H4 (cell line): ENCODE results near the gene ASTL. TPM values are rescaled to one million over a fixed set of nuclear protein-coding genes. Genes with fewer than 3 reads are reported as not detected.

ENCODE experiments used
- DNase-seq: peaks from one replicate; pipeline ENCODE4 v3.0.0-alpha.2; 2015; ENCODE audit warnings: low spot score
- total RNA-seq: library from RNA; depleted of rRNA; stranded (reverse); fragments of >200 nt; shearing (Covaris generic); gene quantifications from 2 replicates; pipeline ENCODE4 v1.2.3, GENCODE V29; 2014

The ASTL gene
- total RNA-seq, 1 experiment from 2014 or later, result not detected

GRCh38 chr2:96130483-96130882, 7.8 kb downstream of the ASTL start:
- DNase-seq, result no peak

- no peak for DNase-seq
Measured at GRCh38 chr2:96129528-96130120, 8.7 kb downstream of the ASTL start.

- no peak for DNase-seq
Measured at GRCh38 chr2:96128456-96128855, 9.8 kb downstream of the ASTL start.

GRCh38 chr2:96124406-96125265, 13.7 kb downstream of the ASTL start:
- no peak for DNase-seq

- no peak for DNase-seq
Measured at GRCh38 chr2:96123936-96124335, 14.4 kb downstream of the ASTL start.

- DNase-seq, result no peak
Measured at GRCh38 chr2:96123290-96123689, 15.0 kb downstream of the ASTL start.

GRCh38 chr2:96122391-96122790, 15.9 kb downstream of the ASTL start:
- DNase-seq, result no peak

- DNase-seq, result no peak
Measured at GRCh38 chr2:96121414-96121813, 16.9 kb downstream of the ASTL start.

GRCh38 chr2:96120991-96121390, 17.3 kb downstream of the ASTL start:
- no peak for DNase-seq

GRCh38 chr2:96120091-96120720, 18.1 kb downstream of the ASTL start:
- DNase-seq, result no peak

GRCh38 chr2:96119389-96119751, 18.9 kb downstream of the ASTL start:
- DNase-seq, result no peak

GRCh38 chr2:96118698-96119388, 19.5 kb downstream of the ASTL start:
- DNase-seq, result no peak

GRCh38 chr2:96117701-96118588, 20.4 kb downstream of the ASTL start:
- DNase-seq, result no peak

- DNase-seq, result no peak
Measured at GRCh38 chr2:96116879-96117533, 21.3 kb downstream of the ASTL start.

- DNase-seq, result no peak
Measured at GRCh38 chr2:96116424-96116878, 21.9 kb downstream of the ASTL start, which contains the start of gene ADRA2B. Gene ADRA2B, minus strand, starts transcription at chr2:96116571. Its CDS starts 422 bp downstream, at chr2:96116149.

- DNase-seq, result no peak
Measured at GRCh38 chr2:96115631-96116423, 22.5 kb downstream of the ASTL start.

GRCh38 chr2:96114903-96115581, 23.3 kb downstream of the ASTL start:
- DNase-seq, result no peak

GRCh38 chr2:96114546-96114902, 23.8 kb downstream of the ASTL start:
- DNase-seq, result no peak

- no peak for DNase-seq
Measured at GRCh38 chr2:96113951-96114350, 24.4 kb downstream of the ASTL start.
